ENCODE results near the gene ZMAT5. TPM values are rescaled to one million over a fixed set of nuclear protein-coding genes. Genes with fewer than 3 reads are reported as not detected.

ZMAT5 gene
- total RNA-seq, 2 donors from 2014 or later = 9.1 to 9.9 TPM

DNA sequence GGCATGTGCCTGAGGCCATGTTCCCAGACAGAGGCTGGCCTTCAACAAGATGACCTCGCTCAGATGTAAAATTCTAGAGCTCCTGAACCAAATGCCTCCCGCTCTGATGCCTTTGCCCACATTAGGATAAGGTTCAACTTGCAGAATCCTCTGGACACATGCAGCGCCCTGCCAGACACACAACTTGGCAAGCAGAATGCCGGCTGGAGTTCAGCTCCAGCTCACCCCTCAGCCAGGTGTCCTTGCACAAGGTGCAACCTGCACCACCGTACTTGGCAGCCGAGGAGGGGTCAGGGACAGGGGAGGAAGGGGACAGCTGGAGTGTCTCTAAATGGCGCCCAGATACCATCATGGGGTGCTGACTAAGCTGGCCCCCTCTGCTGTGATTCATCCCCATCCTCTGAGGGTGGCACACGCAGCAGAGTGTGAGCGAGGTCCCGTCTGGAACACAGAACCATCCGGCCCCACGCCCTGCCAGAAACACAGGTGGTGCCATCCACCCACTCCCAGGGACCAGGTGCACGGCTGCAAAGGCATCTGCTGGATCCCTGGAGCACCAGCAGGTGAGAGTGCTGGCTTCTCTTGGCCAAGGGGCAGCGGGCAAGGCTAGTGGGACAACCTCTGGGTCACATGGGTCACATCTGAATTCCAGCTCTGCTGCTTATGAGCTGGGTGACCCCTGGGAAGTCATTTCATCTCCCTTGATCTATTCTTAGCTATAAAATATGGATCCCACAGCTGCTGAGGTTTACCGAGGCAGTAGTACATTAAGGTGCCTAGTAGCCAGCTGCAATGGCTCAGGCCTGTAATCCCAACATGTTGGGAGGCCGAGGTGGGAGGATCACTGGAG, 12.8 kb downstream of the ZMAT5 start:
- TF ChIP-seq POLR2A (IDR thresholded peaks at IDR 0.05) = no peak
- TF ChIP-seq, protein P1, sequence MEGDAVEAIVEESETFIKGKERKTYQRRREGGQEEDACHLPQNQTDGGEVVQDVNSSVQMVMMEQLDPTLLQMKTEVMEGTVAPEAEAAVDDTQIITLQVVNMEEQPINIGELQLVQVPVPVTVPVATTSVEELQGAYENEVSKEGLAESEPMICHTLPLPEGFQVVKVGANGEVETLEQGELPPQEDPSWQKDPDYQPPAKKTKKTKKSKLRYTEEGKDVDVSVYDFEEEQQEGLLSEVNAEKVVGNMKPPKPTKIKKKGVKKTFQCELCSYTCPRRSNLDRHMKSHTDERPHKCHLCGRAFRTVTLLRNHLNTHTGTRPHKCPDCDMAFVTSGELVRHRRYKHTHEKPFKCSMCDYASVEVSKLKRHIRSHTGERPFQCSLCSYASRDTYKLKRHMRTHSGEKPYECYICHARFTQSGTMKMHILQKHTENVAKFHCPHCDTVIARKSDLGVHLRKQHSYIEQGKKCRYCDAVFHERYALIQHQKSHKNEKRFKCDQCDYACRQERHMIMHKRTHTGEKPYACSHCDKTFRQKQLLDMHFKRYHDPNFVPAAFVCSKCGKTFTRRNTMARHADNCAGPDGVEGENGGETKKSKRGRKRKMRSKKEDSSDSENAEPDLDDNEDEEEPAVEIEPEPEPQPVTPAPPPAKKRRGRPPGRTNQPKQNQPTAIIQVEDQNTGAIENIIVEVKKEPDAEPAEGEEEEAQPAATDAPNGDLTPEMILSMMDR (IDR thresholded peaks at IDR 0.05) = no peak
- H3K27ac ChIP-seq = no peak overlapping the region
- H3K4me1 ChIP-seq = no peaks in the 10 kb centered on the region
- no peaks in the 10 kb centered on the region for H3K27me3 ChIP-seq
- H3K9me3 ChIP-seq = no peaks in the 10 kb centered on the region
- 80 to 93% methylated on average over 9 to 16 of the region's 16 CpGs for WGBS, 2 donors
- intact Hi-C loops (cut with DNase I) = no loop called here
- ATAC-seq = no peak
- H3K36me3 ChIP-seq (replicated peaks in 1 of 2; ENCODE audit: insufficient read depth in 1 of 2, low read depth in 2 of 2) = no peaks in the 10 kb centered on the region
- no peak overlapping the region for H3K4me3 ChIP-seq
- DNase-seq = no peak

DNA sequence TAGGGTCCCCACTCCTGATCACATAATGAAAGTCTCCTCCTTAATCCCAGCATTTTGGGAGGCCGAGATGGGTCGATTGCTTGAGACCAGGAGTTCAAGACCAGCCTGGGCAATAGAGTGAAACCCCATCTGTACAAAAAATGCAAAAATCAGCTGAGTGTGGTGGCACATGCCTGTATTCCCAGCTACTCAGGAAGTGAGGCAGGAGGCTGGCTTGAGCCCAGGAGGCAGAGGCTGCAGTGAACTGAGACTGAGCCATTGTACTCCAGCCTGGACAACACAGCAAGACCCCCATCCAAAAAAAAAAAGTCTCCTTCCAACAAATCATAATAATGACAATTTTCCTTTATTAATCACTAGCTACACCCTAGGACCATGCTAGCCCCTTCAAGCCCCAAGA, 15.1 kb downstream of the ZMAT5 start:
- H3K27ac ChIP-seq = no peak overlapping the region
- TF ChIP-seq, protein P1 (IDR thresholded peaks at IDR 0.05) = no peak
- no peak for TF ChIP-seq POLR2A (IDR thresholded peaks at IDR 0.05)
- DNase-seq = no peak
- no peaks in the 10 kb centered on the region for H3K4me1 ChIP-seq
- no peak for ATAC-seq
- no peaks in the 10 kb centered on the region for H3K9me3 ChIP-seq
- intact Hi-C loops (cut with DNase I) = no loop called here
- WGBS, 2 donors = 88% methylated on average over 2 of the region's 2 CpGs; no CpG with 5 or more reads in 1 of the 2 donors
- peaks cover 0 to 12% of the 10 kb centered on the region in 2 donors for H3K36me3 ChIP-seq (replicated peaks in 1 of 2; ENCODE audit: insufficient read depth in 1 of 2, low read depth in 2 of 2)
- no peak overlapping the region for H3K4me3 ChIP-seq
- H3K27me3 ChIP-seq = no peaks in the 10 kb centered on the region

DNA sequence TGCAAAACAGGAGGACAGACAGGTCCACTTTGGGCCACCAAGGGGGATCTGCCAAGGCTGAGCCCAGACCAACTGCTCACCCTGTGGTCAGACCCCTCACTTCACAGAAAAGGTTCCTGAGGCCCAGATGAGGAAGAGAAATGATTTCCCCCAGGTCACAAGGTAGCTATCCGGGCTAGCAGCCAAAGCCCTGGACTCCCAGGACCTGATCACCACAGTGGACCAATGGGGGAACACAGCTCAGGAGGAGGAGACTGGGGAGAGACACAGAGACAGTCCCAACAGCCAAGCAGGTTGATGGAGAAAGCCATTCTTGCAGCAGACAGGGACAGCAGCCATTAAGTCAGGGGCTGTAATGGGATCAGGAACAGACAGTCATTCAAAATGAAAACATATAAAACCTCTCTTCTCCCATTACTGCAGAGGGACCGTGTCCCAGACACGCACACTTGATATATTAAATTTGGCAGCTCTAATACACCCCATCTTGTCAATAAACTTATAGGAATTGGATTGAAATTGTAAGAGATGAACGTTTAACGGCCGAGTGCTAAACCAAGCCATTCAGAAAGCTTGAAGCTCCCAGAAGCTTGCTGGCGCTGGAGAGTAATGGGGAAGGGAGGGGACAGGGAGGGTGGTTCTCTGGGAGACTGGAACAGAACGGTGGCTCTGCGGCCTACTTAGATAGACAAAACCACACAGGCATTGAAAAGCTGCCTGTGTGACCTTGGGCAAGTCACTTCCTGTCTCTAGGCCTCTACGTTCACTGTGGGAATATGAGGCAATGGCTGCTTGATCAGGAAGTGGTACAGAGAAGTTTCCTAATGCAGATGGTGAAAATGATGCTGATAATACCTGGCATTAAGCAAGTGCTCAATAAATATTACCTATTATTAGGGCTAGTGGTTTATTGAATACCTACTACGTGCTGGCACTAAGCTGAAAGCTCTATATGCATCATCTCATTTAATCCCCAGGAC, 16.0 kb downstream of the ZMAT5 start:
- no peak for TF ChIP-seq POLR2A (IDR thresholded peaks at IDR 0.05)
- TF ChIP-seq, protein P1 (IDR thresholded peaks at IDR 0.05) = no peak
- peak in 2 of 4 donors; percentile 31 to 38 for DNase-seq
- intact Hi-C loops (cut with DNase I) = no loop called here
- peak; percentile 33 for ATAC-seq
- Histone ChIP-seq H3K27me3 (no peaks in the 10 kb centered on the region), H3K4me3 (no peak overlapping the region), H3K9me3 (no peaks in the 10 kb centered on the region), H3K27ac (no peak overlapping the region), H3K4me1 (no peaks in the 10 kb centered on the region), H3K36me3 (replicated peaks in 1 of 2; ENCODE audit: insufficient read depth in 1 of 2, low read depth in 2 of 2) (peaks cover 0 to 14% of the 10 kb centered on the region in 2 donors)
- 73 to 81% methylated on average over 10 to 11 of the region's 11 CpGs for WGBS, 2 donors

DNA sequence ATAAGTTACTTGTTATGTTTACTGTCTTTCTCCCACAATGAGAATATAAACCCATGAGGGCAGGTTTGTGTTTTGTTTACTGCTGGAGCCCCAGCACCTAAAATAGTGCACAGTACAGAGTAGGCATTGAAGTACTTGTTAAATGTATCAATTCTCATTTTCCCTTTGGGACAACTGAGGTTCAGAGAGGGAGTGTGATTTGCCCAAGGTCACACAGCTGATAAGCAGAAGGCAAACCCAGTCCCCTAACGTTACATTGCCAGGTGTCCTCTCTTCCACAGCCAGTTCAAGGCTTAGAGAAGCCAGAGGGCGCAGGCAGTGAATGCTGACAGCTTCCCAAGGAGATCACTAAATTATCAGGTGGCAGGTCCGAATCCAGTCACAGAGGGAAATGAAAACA, 16.8 kb downstream of the ZMAT5 start:
- 58% methylated on average over 3 of the region's 3 CpGs for WGBS, 2 donors
- no peak for ATAC-seq
- H3K27me3 ChIP-seq = no peaks in the 10 kb centered on the region
- intact Hi-C loops (cut with DNase I) = no loop called here
- DNase-seq = no peak
- H3K4me3 ChIP-seq = no peak overlapping the region
- no peak overlapping the region for H3K27ac ChIP-seq
- H3K9me3 ChIP-seq = no peaks in the 10 kb centered on the region
- TF ChIP-seq POLR2A (IDR thresholded peaks at IDR 0.05) = no peak
- TF ChIP-seq, protein P1 (IDR thresholded peaks at IDR 0.05) = no peak
- peaks cover 0 to 16% of the 10 kb centered on the region in 2 donors for H3K36me3 ChIP-seq (replicated peaks in 1 of 2; ENCODE audit: insufficient read depth in 1 of 2, low read depth in 2 of 2)
- no peaks in the 10 kb centered on the region for H3K4me1 ChIP-seq
